GM21367 (cell line): ENCODE results near the gene GLB1L.
"Not testable (repeated sequence)": the region's sequence is repeated elsewhere in the genome, so short reads cannot be mapped to it uniquely, and the experiment has no call there.

Experiments
- ATAC-seq: cut with Tn5 transposase; IDR thresholded peaks from one replicate; pipeline ENCODE4 v1.9.1; 2021; ENCODE audit not compliant: unreplicated experiment

The GLB1L gene

GRCh38 chr2:219281588-219281987 is 36.3 kb upstream of the GLB1L start:
- ATAC-seq = no peak

- no peak for ATAC-seq
Observed at GRCh38 chr2:219280651-219281050, 35.4 kb upstream of the GLB1L start.

GRCh38 chr2:219279916-219280516 is 34.8 kb upstream of the GLB1L start:
- ATAC-seq = no peak

- peak; percentile 80 for ATAC-seq
Observed at GRCh38 chr2:219279151-219279915, 34.1 kb upstream of the GLB1L start, which contains the start of gene DNAJB2. DNAJB2 (plus strand) TSS chr2:219279366; CDS start chr2:219279834, 468 bp downstream.

- ATAC-seq = no peak
Observed at GRCh38 chr2:219278655-219279150, 33.5 kb upstream of the GLB1L start.

GRCh38 chr2:219277703-219278654 is 32.7 kb upstream of the GLB1L start:
- peak; percentile 18 for ATAC-seq

- no peak for ATAC-seq
Observed at GRCh38 chr2:219274361-219274921, 29.2 kb upstream of the GLB1L start.

GRCh38 chr2:219273937-219274336 is 28.7 kb upstream of the GLB1L start:
- ATAC-seq = no peak

- ATAC-seq = no peak
Observed at GRCh38 chr2:219272995-219273394, 27.8 kb upstream of the GLB1L start.

- ATAC-seq = no peak
Observed at GRCh38 chr2:219272356-219272755, 27.1 kb upstream of the GLB1L start.

GRCh38 chr2:219271021-219271420 is 25.8 kb upstream of the GLB1L start:
- no peak for ATAC-seq

- ATAC-seq = no peak
Observed at GRCh38 chr2:219270055-219270372, 24.8 kb upstream of the GLB1L start.

GRCh38 chr2:219269362-219270054 is 24.3 kb upstream of the GLB1L start:
- no peak for ATAC-seq

- no peak for ATAC-seq
Observed at GRCh38 chr2:219268294-219268693, 23.1 kb upstream of the GLB1L start.

- no peak for ATAC-seq
Observed at GRCh38 chr2:219266886-219267285, 21.6 kb upstream of the GLB1L start.

GRCh38 chr2:219266232-219266631 is 21.0 kb upstream of the GLB1L start:
- ATAC-seq = no peak

- no peak for ATAC-seq
Observed at GRCh38 chr2:219261024-219261855, 16.0 kb upstream of the GLB1L start.

GRCh38 chr2:219258942-219259341 is 13.7 kb upstream of the GLB1L start:
- not testable (repeated sequence) for ATAC-seq

GRCh38 chr2:219254590-219255201 is 9.5 kb upstream of the GLB1L start:
- ATAC-seq = peak; percentile 16
